GM12878 (cell line): ENCODE measurements around the gene ETNK2. TPM values are rescaled to one million over a fixed set of nuclear protein-coding genes. Genes with fewer than 3 reads are reported as not detected.

Experiments
- ATAC-seq: fragments of 200-7000 bp; cut with Tn5 transposase; 3 replicates; pipeline ENCODE4 v1.9.1; 2020; ENCODE audit warnings: mild to moderate bottlenecking, moderate library complexity
- BruUV-seq: library from RNA; stranded (reverse); fragments of 400-500 nt; replicated peaks from 2 replicates; lab custom pipeline; 2021; lab: Mats Ljungman, UMichigan
- CTCF ChIA-PET: fragments of 300-600 bp; sonication (Branson Sonifier 250); formaldehyde crosslinking; extraction: SDS; loops from one replicate; lab custom pipeline; 2021; ENCODE audit warnings: inconsistent platforms; lab: Yijun Ruan, JAX
- POLR2A ChIA-PET: fragments of 350-600 bp; formaldehyde crosslinking; extraction: SDS; loops from one replicate; lab custom pipeline; 2021; ENCODE audit warnings: inconsistent platforms; lab: Charles Lee
- RAD21 ChIA-PET: fragments of 300-600 bp; sonication (Branson Sonifier 250); formaldehyde crosslinking; loops from one replicate; lab custom pipeline; 2023; ENCODE audit warnings: antibody characterized with exemption; ENCODE audit not compliant: unreplicated experiment; lab: Charles Lee
- SMC1A ChIA-PET: fragments of 300-600 bp; sonication (Branson Sonifier 250); formaldehyde crosslinking; loops from one replicate; lab custom pipeline; 2023; ENCODE audit not compliant: unreplicated experiment, uncharacterized antibody; lab: Charles Lee
- DNase-seq: peaks from one replicate; pipeline ENCODE4 v3.0.0-alpha.2; 2011; ENCODE audit warnings: low read depth, low spot score
- FAIRE-seq: peaks from 3 replicates; lab custom pipeline; 2011; peaks lifted over from hg19 to GRCh38; lab: Jason Lieb, UNC
- H2AFZ ChIP-seq: 2 replicates; pipeline ENCODE4 v1.6.0; 2011; ENCODE audit warnings: low read depth, low read length, control low read depth; ENCODE audit not compliant: control insufficient read depth
- H3K27ac ChIP-seq: 2 replicates; pipeline ENCODE4 v1.5.1; 2011; ENCODE audit warnings: control low read depth; ENCODE audit not compliant: control insufficient read depth, insufficient read depth
- H3K27me3 ChIP-seq, 2 experiments: replicated peaks in 1 of 2; 2 replicates each; pipeline versions ENCODE4 v1.6.0 to v1.6.1; 2011; ENCODE audit warnings: low read length in 1 of 2; ENCODE audit not compliant: control insufficient read depth in 2 of 2, insufficient read depth in 2 of 2
- H3K36me3 ChIP-seq, 2 experiments: 2 replicates each; pipeline ENCODE4 v1.5.1; 2011; ENCODE audit warnings: low read length in 1 of 2; ENCODE audit not compliant: control insufficient read depth in 2 of 2, insufficient read depth in 2 of 2
- H3K4me1 ChIP-seq: 2 replicates; pipeline ENCODE4 v1.6.1; 2011; ENCODE audit warnings: mild to moderate bottlenecking, low read length, moderate library complexity, mixed read lengths; ENCODE audit not compliant: control insufficient read depth, insufficient read depth
- H3K4me2 ChIP-seq: 2 replicates; pipeline ENCODE4 v1.6.0; 2011; ENCODE audit warnings: control low read depth; ENCODE audit not compliant: control insufficient read depth, insufficient read depth
- H3K4me3 ChIP-seq: fragments of 200-600 bp; sonication (generic); 2 replicates; pipeline ENCODE4 v1.5.1; 2016
- H3K79me2 ChIP-seq: 2 replicates; pipeline ENCODE4 v1.6.0; 2011; ENCODE audit warnings: low read length; ENCODE audit not compliant: control insufficient read depth, insufficient read depth
- H3K9ac ChIP-seq: 2 replicates; pipeline ENCODE4 v1.8.0; 2011; ENCODE audit warnings: low read length, control low read depth, mixed read lengths; ENCODE audit not compliant: control insufficient read depth, insufficient read depth
- H3K9me3 ChIP-seq: replicated peaks from 3 replicates; pipeline ENCODE4 v1.5.1; 2011; ENCODE audit warnings: mild to moderate bottlenecking, low read length; ENCODE audit not compliant: control insufficient read depth, insufficient read depth
- H4K20me1 ChIP-seq: 2 replicates; pipeline ENCODE4 v1.6.0; 2011; ENCODE audit not compliant: control insufficient read depth, insufficient read depth
- CREB1 ChIP-seq: IDR thresholded peaks from 2 replicates; pipeline ENCODE4 v1.6.1; 2012; ENCODE audit warnings: low read depth, mild to moderate bottlenecking, inconsistent platforms
- E4F1 ChIP-seq: fragments of 450-650 bp; IDR thresholded peaks from 2 replicates; pipeline ENCODE4 v1.6.1; 2018; ENCODE audit warnings: borderline replicate concordance, mild to moderate bottlenecking; ENCODE audit not compliant: partially characterized antibody
- GATAD2B ChIP-seq: fragments of 450-650 bp; conservative IDR thresholded peaks from 2 replicates; pipeline ENCODE4 v1.6.1; 2017; ENCODE audit warnings: low read depth, mild to moderate bottlenecking, moderate library complexity
- POLR2AphosphoS2 ChIP-seq: IDR thresholded peaks from 2 replicates; pipeline ENCODE4 v1.6.1; 2011; ENCODE audit warnings: low read depth, mild to moderate bottlenecking, low read length, improper control_type of control experiment, moderate library complexity
- POLR2AphosphoS5 ChIP-seq: IDR thresholded peaks from 2 replicates; pipeline ENCODE4 v1.6.1; 2011; ENCODE audit warnings: mild to moderate bottlenecking, low read length, inconsistent platforms
- SIN3A ChIP-seq: IDR thresholded peaks from 2 replicates; pipeline ENCODE4 v1.6.1; 2012; ENCODE audit warnings: low read depth, low read length, improper control_type of control experiment
- SMARCA5 ChIP-seq: fragments of 450-650 bp; IDR thresholded peaks from 2 replicates; pipeline ENCODE4 v1.6.1; 2017; ENCODE audit warnings: mild to moderate bottlenecking
- STAT1 ChIP-seq: fragments of 450-650 bp; conservative IDR thresholded peaks from 2 replicates; pipeline ENCODE4 v1.6.1; 2014; ENCODE audit warnings: antibody characterized with exemption, mild to moderate bottlenecking
- WGBS: methylation state at CpG from one replicate; pipeline ENCODE4 v1.1.6; 2016; ENCODE audit warnings: low lambda C conversion rate; ENCODE audit not compliant: insufficient replicate concordance, insufficient coverage; ENCODE audit errors: missing lambda C conversion rate; 5-methylcytosine and 5-hydroxymethylcytosine counted together
- in situ Hi-C: fragments of 300-500 bp; cut with MboI; formaldehyde crosslinking; loops from 9 replicates; pipeline ENCODE4 v1.14.3; 2018; ENCODE audit warnings: mixed read lengths
- intact Hi-C: fragments of 100-400 bp; cut with micrococcal nuclease; formaldehyde crosslinking; loops from one replicate; pipeline ENCODE4 v1.14.2; 2022; ENCODE audit not compliant: unreplicated experiment
- polyA plus RNA-seq, 11 experiments: library from polyadenylated mRNA; depleted of rRNA in 4 of 11; unstranded in 6 of 11; stranded (reverse) in 5 of 11; fragments of >200 nt; fragmentation: Nextera tagmentation in 4 of 11; fragmentation: Illumina TruSeq in 1 of 11; extraction: Ambion mirVana in 4 of 11; extraction: Trizol in 1 of 11; gene quantifications; 1 replicate in 1 of 11; 2 replicates in 10 of 11; pipeline versions ENCODE4 v1.2.1 to v1.2.3, GENCODE V29; 2011 to 2016; ENCODE audit warnings: inconsistent platforms in 2 of 11, missing spikeins in 2 of 11, low read depth in 1 of 11
- total RNA-seq, 4 experiments: library from RNA; depleted of rRNA in 3 of 4; stranded (reverse); fragments of >200 nt in 3 of 4; fragmentation: Illumina TruSeq in 1 of 4; extraction: Trizol in 1 of 4; gene quantifications; 2 replicates each; pipeline versions ENCODE4 v1.2.1 to v1.2.3, GENCODE V29; 2013 to 2021
- TF ChIP-seq, protein P1 (sequence below): fragments of 450-650 bp; formaldehyde crosslinking; IDR thresholded peaks from 2 replicates; pipeline ENCODE4 v1.4.0; 2022; ENCODE audit warnings: mild to moderate bottlenecking, moderate library complexity
- TF ChIP-seq, protein P2 (sequence below): fragments of 450-650 bp; IDR thresholded peaks from 2 replicates; pipeline ENCODE4 v1.6.1; 2014; ENCODE audit warnings: mild to moderate bottlenecking

ETNK2 gene
- total and polyA plus RNA-seq, 10 of the 15 experiments (the other 5 are each of a cell fraction or from before 2014, with no cell fraction given), result 0.14 TPM; not detected in 9

GRCh38 chr1:204186597-204186996, 34.8 kb upstream of the ETNK2 start (continued):
- TF ChIP-seq, protein P1, sequence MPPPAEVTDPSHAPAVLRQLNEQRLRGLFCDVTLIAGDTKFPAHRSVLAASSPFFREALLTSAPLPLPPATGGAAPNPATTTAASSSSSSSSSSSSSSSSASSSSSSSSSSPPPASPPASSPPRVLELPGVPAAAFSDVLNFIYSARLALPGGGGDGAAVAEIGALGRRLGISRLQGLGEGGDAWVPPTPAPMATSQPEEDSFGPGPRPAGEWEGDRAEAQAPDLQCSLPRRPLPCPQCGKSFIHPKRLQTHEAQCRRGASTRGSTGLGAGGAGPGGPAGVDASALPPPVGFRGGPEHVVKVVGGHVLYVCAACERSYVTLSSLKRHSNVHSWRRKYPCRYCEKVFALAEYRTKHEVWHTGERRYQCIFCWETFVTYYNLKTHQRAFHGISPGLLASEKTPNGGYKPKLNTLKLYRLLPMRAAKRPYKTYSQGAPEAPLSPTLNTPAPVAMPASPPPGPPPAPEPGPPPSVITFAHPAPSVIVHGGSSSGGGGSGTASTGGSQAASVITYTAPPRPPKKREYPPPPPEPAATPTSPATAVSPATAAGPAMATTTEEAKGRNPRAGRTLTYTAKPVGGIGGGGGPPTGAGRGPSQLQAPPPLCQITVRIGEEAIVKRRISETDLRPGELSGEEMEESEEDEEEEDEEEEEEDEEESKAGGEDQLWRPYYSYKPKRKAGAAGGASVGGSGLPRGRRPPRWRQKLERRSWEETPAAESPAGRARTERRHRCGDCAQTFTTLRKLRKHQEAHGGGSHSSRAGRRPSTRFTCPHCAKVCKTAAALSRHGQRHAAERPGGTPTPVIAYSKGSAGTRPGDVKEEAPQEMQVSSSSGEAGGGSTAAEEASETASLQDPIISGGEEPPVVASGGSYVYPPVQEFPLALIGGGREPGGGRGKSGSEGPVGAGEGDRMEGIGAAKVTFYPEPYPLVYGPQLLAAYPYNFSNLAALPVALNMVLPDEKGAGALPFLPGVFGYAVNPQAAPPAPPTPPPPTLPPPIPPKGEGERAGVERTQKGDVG (CRISPR knock-in tag), result no peak
- TF ChIP-seq, protein P2, sequence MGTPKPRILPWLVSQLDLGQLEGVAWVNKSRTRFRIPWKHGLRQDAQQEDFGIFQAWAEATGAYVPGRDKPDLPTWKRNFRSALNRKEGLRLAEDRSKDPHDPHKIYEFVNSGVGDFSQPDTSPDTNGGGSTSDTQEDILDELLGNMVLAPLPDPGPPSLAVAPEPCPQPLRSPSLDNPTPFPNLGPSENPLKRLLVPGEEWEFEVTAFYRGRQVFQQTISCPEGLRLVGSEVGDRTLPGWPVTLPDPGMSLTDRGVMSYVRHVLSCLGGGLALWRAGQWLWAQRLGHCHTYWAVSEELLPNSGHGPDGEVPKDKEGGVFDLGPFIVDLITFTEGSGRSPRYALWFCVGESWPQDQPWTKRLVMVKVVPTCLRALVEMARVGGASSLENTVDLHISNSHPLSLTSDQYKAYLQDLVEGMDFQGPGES, result no peak

DNA sequence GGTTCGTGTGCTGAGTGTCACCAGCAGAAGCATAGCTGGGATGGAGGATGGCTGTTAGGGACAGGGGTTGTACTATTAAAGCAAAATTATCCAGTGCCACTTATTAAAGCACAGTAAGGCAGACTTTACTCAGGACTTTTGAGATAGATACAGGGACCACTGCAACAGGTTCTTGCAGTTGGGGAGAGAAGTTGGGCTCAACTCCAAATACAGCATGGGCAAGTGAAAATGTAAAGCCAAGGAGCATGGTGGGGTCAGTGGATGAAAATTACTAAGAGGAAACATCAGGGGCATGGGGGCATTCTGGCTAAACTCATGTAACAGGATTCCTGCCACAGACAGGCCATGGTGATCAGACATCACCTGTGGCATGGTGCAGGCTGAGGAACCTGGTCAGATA, 29.3 kb upstream of the ETNK2 start:
- SMC1A ChIA-PET, result no interaction called here
- no peak overlapping the region for H3K4me3 ChIP-seq
- intact Hi-C loops, result no loop called here
- RAD21 ChIA-PET, result no interaction called here
- H2AFZ ChIP-seq, result no peak overlapping the region
- H3K9me3 ChIP-seq, result no peaks in the 10 kb centered on the region
- H3K9ac ChIP-seq, result no peak overlapping the region
- H4K20me1 ChIP-seq, result no peaks in the 10 kb centered on the region
- ATAC-seq, result no peak
- no peaks in the 10 kb centered on the region for H3K79me2 ChIP-seq
- WGBS, result 11% methylated on average over 1 of the region's 1 CpG
- H3K27me3 ChIP-seq, result peaks cover 0 to 2% of the 10 kb centered on the region in 2 experiments; a peak in 3 of 4 replicates
- in situ Hi-C loops, result no loop called here
- H3K4me1 ChIP-seq, result no peaks in the 10 kb centered on the region
- H3K4me2 ChIP-seq, result no peak overlapping the region
- FAIRE-seq, result no peak
- no peak overlapping the region for H3K27ac ChIP-seq
- no peaks in the 10 kb centered on the region for H3K36me3 ChIP-seq
- POLR2A ChIA-PET, result no interaction called here
- no TSS peak for BruUV-seq
- CTCF ChIA-PET, result interaction anchor here (0.8 to 1.6 kb wide), 2 partner anchors 8 to 25 kb away, joined by 3 to 4 read pairs; no protein-coding TSS in a partner anchor
- DNase-seq, result no peak
- TF ChIP-seq E4F1 (no peak), SMARCA5 (no peak), GATAD2B (no peak), POLR2AphosphoS5 (no peak), CREB1 (no peak), POLR2AphosphoS2 (no peak), STAT1 (no peak), SIN3A (no peak)
- TF ChIP-seq, protein P1 (CRISPR knock-in tag), result no peak
- TF ChIP-seq, protein P2, result no peak
